Measurements from ENCODE around the gene PDLIM5. TPM values are rescaled to one million over a fixed set of nuclear protein-coding genes. Genes with fewer than 3 reads are reported as not detected.

PDLIM5 gene
- total and polyA plus RNA-seq, 5 donors from 2014 or later = 36.5 to 64.5 (median 45.3) TPM

DNA sequence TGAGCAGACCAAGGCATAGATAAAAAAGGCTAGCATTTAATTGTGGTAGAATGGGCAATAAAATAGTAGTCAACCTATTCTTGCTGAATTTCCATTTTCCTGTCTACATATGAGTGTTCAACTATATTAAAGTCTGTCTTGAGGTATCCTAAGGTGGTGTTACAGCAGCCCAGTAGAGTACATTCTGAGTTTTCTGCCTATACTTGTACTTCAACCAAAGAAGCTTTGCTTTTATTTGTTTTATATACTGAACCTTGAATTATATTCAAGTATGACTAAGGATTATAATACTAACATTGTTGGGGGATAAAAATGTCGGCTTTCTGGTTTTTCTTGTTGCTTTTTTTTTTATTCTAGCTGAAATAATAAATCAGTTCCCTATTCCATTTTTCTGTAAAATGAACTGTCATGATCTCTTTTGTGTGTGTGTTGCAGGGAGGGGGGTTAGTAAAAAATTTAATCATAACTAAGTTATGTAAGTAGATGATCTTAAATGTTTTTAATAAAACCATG, 106.7 kb downstream of the PDLIM5 start:
- Histone ChIP-seq H3K36me3 (ENCODE audit: control insufficient read depth, insufficient read depth, low read length) (no peaks in the 10 kb centered on the region), H3K27me3 (ENCODE audit: control insufficient read depth, insufficient read depth, low read length) (no peaks in the 10 kb centered on the region), H3K4me3 (ENCODE audit: low read depth, low read length) (no peak overlapping the region), H3K27ac (ENCODE audit: insufficient read depth, low read length, poor library complexity, severe bottlenecking) (no peak overlapping the region), H3K9me3 (ENCODE audit: control insufficient read depth in 2 of 2, low read length in 2 of 2) (no peaks in the 10 kb centered on the region), H3K4me1 (ENCODE audit: control insufficient read depth, insufficient read depth, low read length, poor library complexity, severe bottlenecking) (no peaks in the 10 kb centered on the region)
- no peak overlapping the region for H3K4me3 Mint-ChIP-seq
- peaks cover 0 to 8% (median 0%) of the 10 kb centered on the region in 7 donors for H3K9me3 Mint-ChIP-seq
- DNase-seq (no peak), ATAC-seq (ENCODE audit: low read depth in 2 of 2) (no peak)
- H3K4me1 Mint-ChIP-seq = peaks cover 0 to 6% (median 4%) of the 10 kb centered on the region in 4 donors
- no peaks in the 10 kb centered on the region for H3K27me3 Mint-ChIP-seq
- H3K36me3 Mint-ChIP-seq = no peaks in the 10 kb centered on the region
- H3K27ac Mint-ChIP-seq = no peak overlapping the region

DNA sequence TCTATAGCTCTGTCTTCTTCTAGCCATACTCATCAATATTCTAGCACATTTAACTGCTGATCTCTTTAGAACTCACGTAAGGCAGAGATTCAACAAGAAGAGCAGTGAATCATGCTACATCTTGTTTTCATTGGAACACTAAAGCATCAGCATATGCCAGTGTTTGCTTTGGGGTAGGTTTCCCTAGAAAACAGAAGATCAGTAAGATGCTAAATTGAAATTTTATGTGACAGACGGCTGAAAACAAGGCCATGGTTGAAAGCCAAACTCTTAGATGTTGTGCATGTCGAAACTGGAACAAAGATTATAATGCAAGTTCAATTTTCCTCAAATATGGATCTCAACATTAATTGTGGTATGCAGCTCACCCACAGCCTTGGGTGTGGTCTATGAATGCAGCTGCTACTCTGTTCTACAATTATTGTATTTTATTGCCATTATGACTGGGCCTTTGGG, 107.6 kb downstream of the PDLIM5 start:
- peaks cover 0 to 8% (median 0%) of the 10 kb centered on the region in 7 donors for H3K9me3 Mint-ChIP-seq
- no peak overlapping the region for H3K27ac Mint-ChIP-seq
- no peak for DNase-seq
- Histone ChIP-seq H3K27me3 (ENCODE audit: control insufficient read depth, insufficient read depth, low read length) (no peaks in the 10 kb centered on the region), H3K9me3 (ENCODE audit: control insufficient read depth in 2 of 2, low read length in 2 of 2) (no peaks in the 10 kb centered on the region), H3K4me3 (ENCODE audit: low read depth, low read length) (no peak overlapping the region), H3K27ac (ENCODE audit: insufficient read depth, low read length, poor library complexity, severe bottlenecking) (no peak overlapping the region), H3K36me3 (ENCODE audit: control insufficient read depth, insufficient read depth, low read length) (no peaks in the 10 kb centered on the region), H3K4me1 (ENCODE audit: control insufficient read depth, insufficient read depth, low read length, poor library complexity, severe bottlenecking) (no peaks in the 10 kb centered on the region)
- H3K27me3 Mint-ChIP-seq = no peaks in the 10 kb centered on the region
- H3K4me3 Mint-ChIP-seq = no peak overlapping the region
- ATAC-seq (ENCODE audit: low read depth in 2 of 2) = no peak
- H3K36me3 Mint-ChIP-seq = no peaks in the 10 kb centered on the region
- peaks cover 0 to 6% (median 4%) of the 10 kb centered on the region in 4 donors for H3K4me1 Mint-ChIP-seq

DNA sequence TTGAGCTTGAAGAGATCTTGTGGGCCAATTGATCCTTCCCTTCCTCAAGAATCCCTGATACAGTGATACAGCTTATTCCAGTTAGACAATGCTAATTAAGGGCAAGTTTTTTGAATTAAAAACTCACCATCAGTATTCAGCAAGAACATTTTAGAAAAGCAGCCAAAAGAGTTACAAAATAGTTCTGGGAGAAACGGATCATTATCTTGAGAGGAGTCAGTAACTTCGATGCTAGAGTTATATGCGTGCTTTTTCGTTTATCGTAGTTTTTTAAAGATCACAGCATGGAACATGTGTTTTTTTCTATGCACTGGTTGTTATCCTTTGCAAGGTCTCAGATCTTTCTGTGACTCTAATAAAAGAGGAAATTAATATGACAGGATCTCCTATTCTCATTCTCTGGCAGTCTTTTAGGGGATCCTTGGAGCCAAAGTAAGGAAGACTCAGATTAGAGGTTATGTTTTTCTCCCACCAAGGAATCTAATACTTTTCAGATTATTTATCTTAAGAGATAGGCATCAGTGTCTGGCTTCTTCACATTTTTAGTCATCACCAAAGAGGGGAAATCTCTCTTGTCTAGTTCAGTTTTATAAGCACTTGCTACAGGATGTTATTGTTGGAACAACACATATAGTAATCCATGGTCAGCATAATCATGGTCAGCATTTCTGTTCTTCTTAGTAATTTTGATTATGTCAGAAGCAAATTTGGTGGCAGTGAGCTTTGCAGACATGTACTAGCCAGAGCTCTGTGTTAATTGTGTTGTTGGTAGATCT, 109.7 kb downstream of the PDLIM5 start:
- H3K27me3 ChIP-seq (ENCODE audit: control insufficient read depth, insufficient read depth, low read length) = no peaks in the 10 kb centered on the region
- no peaks in the 10 kb centered on the region for H3K27me3 Mint-ChIP-seq
- DNase-seq (no peak), ATAC-seq (ENCODE audit: low read depth in 2 of 2) (no peak)
- H3K27ac Mint-ChIP-seq = no peak overlapping the region
- peaks cover 0 to 9% (median 5%) of the 10 kb centered on the region in 4 donors for H3K4me1 Mint-ChIP-seq
- no peak overlapping the region for H3K4me3 Mint-ChIP-seq
- H3K9me3 ChIP-seq (ENCODE audit: control insufficient read depth in 2 of 2, low read length in 2 of 2) = no peaks in the 10 kb centered on the region
- H3K36me3 Mint-ChIP-seq = no peaks in the 10 kb centered on the region
- H3K27ac ChIP-seq (ENCODE audit: insufficient read depth, low read length, poor library complexity, severe bottlenecking) = no peak overlapping the region
- peaks cover 0 to 6% (median 0%) of the 10 kb centered on the region in 7 donors for H3K9me3 Mint-ChIP-seq
- no peaks in the 10 kb centered on the region for H3K4me1 ChIP-seq (ENCODE audit: control insufficient read depth, insufficient read depth, low read length, poor library complexity, severe bottlenecking)
- no peak overlapping the region for H3K4me3 ChIP-seq (ENCODE audit: low read depth, low read length)
- no peaks in the 10 kb centered on the region for H3K36me3 ChIP-seq (ENCODE audit: control insufficient read depth, insufficient read depth, low read length)

DNA sequence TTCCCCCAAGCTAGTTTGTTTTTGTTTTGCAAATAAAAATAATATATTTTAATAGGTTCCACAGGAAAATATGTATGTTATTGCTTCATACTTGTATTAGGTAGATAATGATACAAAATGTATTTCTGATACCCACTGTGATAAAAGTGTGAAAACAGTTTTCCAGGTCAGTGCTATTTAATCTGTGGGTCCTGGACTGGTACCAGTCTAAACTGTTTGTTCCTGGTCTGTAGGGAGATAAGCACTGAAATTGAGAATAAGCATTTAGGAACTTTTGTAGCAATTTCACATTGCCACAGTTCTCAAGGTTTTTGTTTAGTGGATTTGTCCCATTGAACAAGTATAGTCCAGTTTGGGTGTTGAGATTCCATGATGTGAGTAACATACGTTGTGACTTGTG, 110.5 kb downstream of the PDLIM5 start:
- no peak for ATAC-seq (ENCODE audit: low read depth in 2 of 2)
- peaks cover 0 to 11% (median 7%) of the 10 kb centered on the region in 4 donors for H3K4me1 Mint-ChIP-seq
- Histone ChIP-seq H3K4me3 (ENCODE audit: low read depth, low read length) (no peak overlapping the region), H3K9me3 (ENCODE audit: control insufficient read depth in 2 of 2, low read length in 2 of 2) (no peaks in the 10 kb centered on the region), H3K4me1 (ENCODE audit: control insufficient read depth, insufficient read depth, low read length, poor library complexity, severe bottlenecking) (no peaks in the 10 kb centered on the region), H3K36me3 (ENCODE audit: control insufficient read depth, insufficient read depth, low read length) (no peaks in the 10 kb centered on the region), H3K27me3 (ENCODE audit: control insufficient read depth, insufficient read depth, low read length) (no peaks in the 10 kb centered on the region), H3K27ac (ENCODE audit: insufficient read depth, low read length, poor library complexity, severe bottlenecking) (no peak overlapping the region)
- DNase-seq = no peak
- no peak overlapping the region for H3K4me3 Mint-ChIP-seq
- no peaks in the 10 kb centered on the region for H3K9me3 Mint-ChIP-seq
- no peaks in the 10 kb centered on the region for H3K27me3 Mint-ChIP-seq
- H3K27ac Mint-ChIP-seq = no peak overlapping the region
- H3K36me3 Mint-ChIP-seq = no peaks in the 10 kb centered on the region

DNA sequence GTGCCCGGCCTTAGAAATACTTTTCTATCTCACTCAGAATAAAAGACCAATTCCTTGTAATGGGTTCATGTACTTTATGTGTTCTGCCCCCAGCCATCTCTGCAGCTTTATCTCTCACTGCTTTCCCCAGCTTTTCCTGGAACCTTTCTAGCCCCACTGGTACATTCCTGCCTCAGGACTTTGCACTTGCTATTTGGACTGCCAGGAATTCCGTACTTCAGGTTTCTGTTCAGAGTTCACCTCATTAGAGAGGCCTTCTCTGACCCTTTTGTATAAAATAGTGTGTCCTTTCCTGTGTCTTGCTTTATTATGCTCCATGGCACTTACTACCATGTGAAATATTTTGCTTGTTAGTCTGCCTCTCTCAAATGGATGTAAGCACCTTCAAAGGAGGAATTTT, 112.5 kb downstream of the PDLIM5 start:
- peak overlapping the region in 1 of 3 donors; percentile 31 for H3K27ac Mint-ChIP-seq
- peaks cover 0 to 1% (median 0%) of the 10 kb centered on the region in 7 donors for H3K9me3 Mint-ChIP-seq

DNA sequence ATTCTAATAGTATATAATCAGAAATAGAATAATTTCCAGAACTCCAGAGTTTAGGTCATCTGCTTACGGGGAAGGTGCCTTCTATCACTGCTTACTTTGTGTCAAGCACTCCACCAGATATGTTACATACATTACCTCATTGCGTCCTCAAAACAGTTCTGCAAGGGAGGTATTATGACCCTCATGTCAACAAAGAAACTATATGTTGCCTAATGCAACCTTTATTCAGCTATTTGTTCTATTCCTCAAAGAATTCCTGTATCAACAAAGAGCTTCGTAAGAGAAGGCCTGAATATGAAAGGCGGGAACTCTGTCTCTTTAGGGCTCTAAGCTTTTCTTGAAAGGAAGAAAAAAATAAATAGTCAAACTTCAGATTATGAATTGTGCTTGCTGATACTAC, 114.7 kb downstream of the PDLIM5 start:
- ATAC-seq (ENCODE audit: low read depth in 2 of 2) (no peak), DNase-seq (no peak)
- H3K27ac ChIP-seq (ENCODE audit: insufficient read depth, low read length, poor library complexity, severe bottlenecking) = no peak overlapping the region
- Mint-ChIP-seq H3K36me3 (no peaks in the 10 kb centered on the region), H3K4me1 (peaks cover 5 to 14% (median 8%) of the 10 kb centered on the region in 4 donors), H3K4me3 (no peak overlapping the region), H3K27ac (no peak overlapping the region), H3K27me3 (no peaks in the 10 kb centered on the region), H3K9me3 (peaks cover 0 to 1% (median 0%) of the 10 kb centered on the region in 7 donors)
- no peaks in the 10 kb centered on the region for H3K9me3 ChIP-seq (ENCODE audit: control insufficient read depth in 2 of 2, low read length in 2 of 2)
- H3K4me3 ChIP-seq (ENCODE audit: low read depth, low read length) = no peak overlapping the region
- no peaks in the 10 kb centered on the region for H3K36me3 ChIP-seq (ENCODE audit: control insufficient read depth, insufficient read depth, low read length)
- no peaks in the 10 kb centered on the region for H3K27me3 ChIP-seq (ENCODE audit: control insufficient read depth, insufficient read depth, low read length)
- peaks cover 4% of the 10 kb centered on the region for H3K4me1 ChIP-seq (ENCODE audit: control insufficient read depth, insufficient read depth, low read length, poor library complexity, severe bottlenecking)

More for the DNA sequence above, 112.5 kb downstream of the PDLIM5 start:
- H3K4me3 ChIP-seq (ENCODE audit: low read depth, low read length) = no peak overlapping the region
- H3K27ac ChIP-seq (ENCODE audit: insufficient read depth, low read length, poor library complexity, severe bottlenecking) = no peak overlapping the region
- no peaks in the 10 kb centered on the region for H3K36me3 Mint-ChIP-seq
- no peaks in the 10 kb centered on the region for H3K27me3 Mint-ChIP-seq
- ATAC-seq (ENCODE audit: low read depth in 2 of 2) (no peak), DNase-seq (no peak)
- H3K27me3 ChIP-seq (ENCODE audit: control insufficient read depth, insufficient read depth, low read length) = no peaks in the 10 kb centered on the region
- no peak overlapping the region for H3K4me3 Mint-ChIP-seq
- H3K36me3 ChIP-seq (ENCODE audit: control insufficient read depth, insufficient read depth, low read length) = no peaks in the 10 kb centered on the region
- H3K9me3 ChIP-seq (ENCODE audit: control insufficient read depth in 2 of 2, low read length in 2 of 2) = no peaks in the 10 kb centered on the region
- peaks cover 5 to 14% (median 9%) of the 10 kb centered on the region in 4 donors for H3K4me1 Mint-ChIP-seq
- peaks cover 4% of the 10 kb centered on the region for H3K4me1 ChIP-seq (ENCODE audit: control insufficient read depth, insufficient read depth, low read length, poor library complexity, severe bottlenecking)

DNA sequence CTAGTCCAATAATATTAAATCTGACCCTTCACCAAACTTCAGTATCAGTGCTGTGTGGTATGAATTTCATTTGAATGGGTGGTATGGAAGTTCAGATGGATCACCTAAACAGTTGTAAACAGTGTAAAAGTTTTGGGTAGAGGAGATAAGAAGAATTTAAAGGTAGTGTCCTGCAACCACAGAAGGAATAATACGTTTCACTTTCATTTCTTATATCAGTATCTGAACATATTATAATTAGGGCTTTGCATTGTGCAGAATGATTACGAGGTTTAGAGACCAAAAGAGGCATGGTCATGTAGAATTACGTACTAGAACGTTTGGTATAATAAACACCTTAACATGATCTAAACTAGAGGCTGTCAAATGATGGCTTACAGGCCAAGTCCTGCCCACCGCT, 116.1 kb downstream of the PDLIM5 start:
- Histone ChIP-seq H3K27ac (ENCODE audit: insufficient read depth, low read length, poor library complexity, severe bottlenecking) (no peak overlapping the region), H3K4me3 (ENCODE audit: low read depth, low read length) (peak overlapping the region; percentile 50), H3K36me3 (ENCODE audit: control insufficient read depth, insufficient read depth, low read length) (no peaks in the 10 kb centered on the region), H3K4me1 (ENCODE audit: control insufficient read depth, insufficient read depth, low read length, poor library complexity, severe bottlenecking) (peaks cover 4% of the 10 kb centered on the region), H3K9me3 (ENCODE audit: control insufficient read depth in 2 of 2, low read length in 2 of 2) (no peaks in the 10 kb centered on the region), H3K27me3 (ENCODE audit: control insufficient read depth, insufficient read depth, low read length) (no peaks in the 10 kb centered on the region)
- no peaks in the 10 kb centered on the region for H3K36me3 Mint-ChIP-seq
- H3K4me3 Mint-ChIP-seq = no peak overlapping the region
- H3K27me3 Mint-ChIP-seq = no peaks in the 10 kb centered on the region
- no peak for ATAC-seq (ENCODE audit: low read depth in 2 of 2)
- no peak overlapping the region for H3K27ac Mint-ChIP-seq
- peaks cover 5 to 14% (median 7%) of the 10 kb centered on the region in 4 donors for H3K4me1 Mint-ChIP-seq
- H3K9me3 Mint-ChIP-seq = peaks cover 0 to 1% (median 0%) of the 10 kb centered on the region in 7 donors
- peak in 1 of 3 donors; percentile 19 for DNase-seq
